Thyroid gland (tissue), 4 donors: Measurements from ENCODE around the gene TIMM13.

Source experiments
- POLR2A ChIP-seq, 2 donors: fragments of 450-650 bp; IDR thresholded peaks; one replicate each; pipeline ENCODE4 v1.6.1; 2017; ENCODE audit warnings: antibody characterized with exemption in 2 of 2, mild to moderate bottlenecking in 2 of 2, moderate library complexity in 1 of 2
- TF ChIP-seq, protein P1 (sequence below), 6 experiments: fragments of 200-600 bp in 3 of 6; fragments of 450-650 bp in 3 of 6; sonication (generic) in 3 of 6; IDR thresholded peaks; one replicate each; pipeline ENCODE4 v1.5.1; 2016 to 2019; ENCODE audit warnings: antibody characterized with exemption in 6 of 6, mild to moderate bottlenecking in 2 of 6, inconsistent platforms in 1 of 6, moderate library complexity in 1 of 6

DNA sequence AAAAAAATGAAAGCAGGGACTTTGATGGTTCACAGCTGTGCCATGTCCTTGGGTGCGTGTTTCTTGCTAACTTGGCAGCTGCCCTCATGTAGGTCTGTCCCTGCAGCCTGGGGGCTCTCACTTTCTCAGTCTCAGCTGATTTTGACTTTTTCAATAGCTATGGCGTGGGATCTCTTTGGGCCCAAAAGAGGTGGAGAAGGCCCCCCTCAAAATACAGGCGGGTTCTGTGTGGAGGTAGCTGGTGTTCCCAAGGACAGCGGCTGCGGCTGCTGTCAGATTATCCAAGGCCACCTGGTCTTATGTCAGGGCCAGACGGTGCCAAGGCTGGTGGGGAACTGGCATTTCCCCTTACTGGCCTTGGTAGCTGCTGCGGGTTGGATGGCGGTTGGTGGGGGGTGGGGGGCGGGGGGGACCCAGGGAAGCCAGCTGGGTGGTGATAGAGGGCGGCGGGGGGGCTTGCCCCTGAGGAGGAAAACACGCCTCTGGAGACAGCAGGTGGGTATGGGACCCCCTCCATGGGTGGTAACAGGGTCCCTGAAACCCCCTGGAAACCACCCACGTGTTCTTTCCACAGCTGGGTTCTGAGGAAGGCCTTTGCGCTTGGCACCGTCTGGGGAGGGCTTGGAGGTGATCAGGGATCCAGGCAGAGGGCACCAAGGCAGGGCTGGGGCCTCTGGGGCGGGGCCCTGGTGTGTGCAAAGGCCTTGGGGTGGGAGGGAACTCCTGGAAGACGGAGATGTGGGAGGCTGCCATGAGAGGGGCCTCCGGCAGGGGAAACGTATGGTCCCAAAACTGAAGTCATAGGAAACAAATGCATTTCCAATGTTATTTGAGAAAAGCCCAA lies 4.1 kb downstream of the TIMM13 start:
- TF ChIP-seq, protein P1, sequence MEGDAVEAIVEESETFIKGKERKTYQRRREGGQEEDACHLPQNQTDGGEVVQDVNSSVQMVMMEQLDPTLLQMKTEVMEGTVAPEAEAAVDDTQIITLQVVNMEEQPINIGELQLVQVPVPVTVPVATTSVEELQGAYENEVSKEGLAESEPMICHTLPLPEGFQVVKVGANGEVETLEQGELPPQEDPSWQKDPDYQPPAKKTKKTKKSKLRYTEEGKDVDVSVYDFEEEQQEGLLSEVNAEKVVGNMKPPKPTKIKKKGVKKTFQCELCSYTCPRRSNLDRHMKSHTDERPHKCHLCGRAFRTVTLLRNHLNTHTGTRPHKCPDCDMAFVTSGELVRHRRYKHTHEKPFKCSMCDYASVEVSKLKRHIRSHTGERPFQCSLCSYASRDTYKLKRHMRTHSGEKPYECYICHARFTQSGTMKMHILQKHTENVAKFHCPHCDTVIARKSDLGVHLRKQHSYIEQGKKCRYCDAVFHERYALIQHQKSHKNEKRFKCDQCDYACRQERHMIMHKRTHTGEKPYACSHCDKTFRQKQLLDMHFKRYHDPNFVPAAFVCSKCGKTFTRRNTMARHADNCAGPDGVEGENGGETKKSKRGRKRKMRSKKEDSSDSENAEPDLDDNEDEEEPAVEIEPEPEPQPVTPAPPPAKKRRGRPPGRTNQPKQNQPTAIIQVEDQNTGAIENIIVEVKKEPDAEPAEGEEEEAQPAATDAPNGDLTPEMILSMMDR (IDR thresholded peaks at IDR 0.05): no peak
- no peak for TF ChIP-seq POLR2A (IDR thresholded peaks at IDR 0.05)
